GM21528 (cell line): ENCODE data around the gene TNFRSF4.
"Not testable (repeated sequence)": the region's sequence is repeated elsewhere in the genome, so short reads cannot be mapped to it uniquely, and the experiment has no call there.

Experiments used
- ATAC-seq: cut with Tn5 transposase; IDR thresholded peaks from one replicate; pipeline ENCODE4 v1.9.1; 2021; ENCODE audit warnings: mild to moderate bottlenecking, moderate library complexity; ENCODE audit not compliant: unreplicated experiment, low FRiP score

TNFRSF4 gene

DNA sequence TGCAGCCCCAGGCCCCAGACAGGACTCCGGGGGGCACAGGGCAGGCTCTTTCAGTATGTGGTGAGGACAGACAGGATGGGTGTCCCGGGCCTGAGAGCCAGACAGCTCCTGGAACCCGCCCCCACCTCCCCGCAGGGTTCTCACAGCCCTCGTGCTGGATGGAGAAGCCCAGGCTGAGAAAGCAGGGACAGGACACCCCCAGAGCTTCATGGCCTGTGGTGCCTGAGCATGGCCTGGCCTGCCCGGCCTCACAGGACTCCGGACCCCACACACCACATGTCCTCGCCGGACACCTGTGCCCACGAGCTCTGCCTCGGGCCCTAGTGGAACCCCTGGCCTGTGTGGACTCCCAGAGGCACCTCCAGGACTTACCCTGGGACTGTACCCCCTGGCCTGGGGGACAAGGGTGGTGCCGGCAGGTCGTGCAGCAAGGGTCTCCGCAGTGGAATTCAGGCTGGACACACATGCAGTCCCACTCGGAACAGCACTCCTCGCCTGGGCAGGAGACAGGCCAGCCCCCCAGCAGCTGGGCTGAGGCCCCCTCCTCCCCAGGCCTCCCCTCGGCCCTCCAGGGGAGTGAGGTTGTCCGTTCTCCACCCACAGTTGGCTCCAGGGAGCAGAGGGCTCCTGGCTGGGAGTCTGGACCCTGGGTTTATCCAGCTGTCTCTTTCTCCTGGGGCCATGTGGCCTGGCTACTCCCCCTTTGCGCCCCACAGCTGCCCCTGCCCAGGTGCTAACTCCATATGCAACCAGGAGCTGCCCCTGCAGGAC, 8.8 kb downstream of the TNFRSF4 start:
- no peak for ATAC-seq

DNA sequence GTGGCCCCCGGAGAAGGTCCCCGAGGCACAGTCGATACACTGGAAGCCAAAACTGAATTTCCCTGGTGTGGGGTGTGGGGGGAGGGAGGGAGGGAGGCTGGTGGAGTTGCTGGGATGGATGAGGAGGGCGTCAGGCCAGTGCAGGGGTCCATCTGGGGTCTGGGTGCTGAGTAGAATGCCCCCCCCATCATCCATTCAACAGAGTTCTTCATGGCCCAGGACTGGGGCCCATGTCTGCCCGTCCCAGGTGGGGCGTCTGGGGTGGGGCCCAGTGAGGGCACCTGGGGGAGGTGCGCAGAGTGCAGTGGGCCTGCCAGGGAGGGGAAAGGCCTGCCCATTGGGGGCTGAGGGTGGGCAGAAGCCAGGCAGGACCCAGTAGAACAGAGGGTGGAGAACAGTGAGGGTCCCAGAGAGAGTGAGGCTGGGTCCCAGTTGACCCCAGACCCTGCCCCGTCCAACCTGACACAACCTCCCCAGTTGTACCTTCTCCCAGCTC, 9.5 kb downstream of the TNFRSF4 start:
- ATAC-seq, result no peak

DNA sequence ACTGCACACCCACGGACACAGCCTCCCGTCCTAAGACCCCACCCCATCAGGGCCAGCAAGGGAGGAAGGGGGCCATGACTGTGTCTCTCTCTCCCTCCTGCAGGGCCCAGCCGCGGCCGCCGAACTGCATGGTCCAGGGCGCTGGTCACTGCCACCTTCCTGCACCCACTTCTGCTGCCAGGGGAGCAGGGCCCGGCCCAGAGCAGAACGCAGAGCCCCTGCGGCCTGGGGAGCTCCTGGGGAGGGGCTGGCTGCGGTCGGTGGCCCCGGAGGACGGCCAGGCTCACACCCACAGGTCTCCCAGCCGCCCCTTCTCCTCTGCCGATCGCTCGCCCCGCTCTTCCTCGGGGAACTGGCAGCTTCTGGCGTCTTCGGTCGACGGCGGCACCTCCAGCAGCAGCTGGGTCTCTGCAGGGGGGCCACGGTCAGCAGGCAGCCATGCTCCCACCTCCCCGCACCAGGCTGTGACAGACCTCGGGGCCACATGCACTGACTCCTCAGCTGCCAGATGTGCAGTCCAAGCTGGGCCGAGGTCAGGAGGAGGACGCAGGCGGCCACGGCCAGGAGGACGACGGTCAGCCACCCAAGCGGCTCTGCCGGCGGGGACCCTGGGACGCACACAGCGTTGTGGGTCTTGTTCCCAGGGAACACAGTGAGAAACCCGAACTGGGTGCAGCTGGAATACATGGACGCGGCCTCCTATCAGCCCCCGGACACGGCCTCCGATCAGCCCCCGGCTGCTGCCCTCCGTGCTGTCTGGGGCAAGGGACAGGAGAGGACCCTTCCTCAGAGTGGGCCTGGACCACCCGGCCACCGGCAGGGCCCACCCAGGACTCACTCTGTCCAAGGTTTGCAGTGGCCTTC, 10.2 kb downstream of the TNFRSF4 start:
- ATAC-seq, result no peak

DNA sequence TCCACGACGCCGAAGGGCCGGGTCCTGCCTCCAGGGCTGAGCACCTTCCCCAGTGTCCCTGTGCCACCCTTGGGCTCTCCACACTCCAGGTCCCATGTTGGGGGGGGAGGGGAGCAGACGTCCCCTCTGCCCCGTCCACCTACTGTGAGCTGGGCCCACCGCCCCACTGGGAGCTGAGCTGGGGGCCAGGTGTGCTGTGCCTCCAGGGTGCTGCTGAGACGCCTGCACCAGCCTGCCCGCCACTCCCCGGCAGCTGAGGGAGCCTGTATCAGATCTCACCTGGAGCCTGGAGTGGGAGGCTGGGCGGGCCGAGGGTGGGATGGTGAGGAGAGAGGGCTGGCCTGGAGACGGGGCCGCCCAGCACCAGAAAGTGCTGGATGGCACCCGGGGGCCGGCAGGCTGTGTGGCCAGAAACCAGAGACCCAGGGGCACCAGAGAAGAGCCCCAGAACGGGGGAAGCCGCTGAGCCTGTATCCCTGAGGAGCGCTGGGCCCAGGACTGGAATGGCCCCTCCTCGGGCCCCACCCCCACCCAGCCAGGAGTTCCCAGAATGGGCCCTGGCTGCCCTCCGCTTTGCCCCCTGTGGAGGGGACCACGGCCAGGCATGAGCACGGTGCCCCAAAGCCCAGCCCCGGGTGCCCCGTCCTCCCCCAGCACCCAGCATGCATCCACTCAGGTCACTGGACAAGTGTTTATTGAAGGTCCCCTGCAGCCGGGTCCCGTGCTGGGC, 11.0 kb downstream of the TNFRSF4 start:
- ATAC-seq, result no peak

DNA sequence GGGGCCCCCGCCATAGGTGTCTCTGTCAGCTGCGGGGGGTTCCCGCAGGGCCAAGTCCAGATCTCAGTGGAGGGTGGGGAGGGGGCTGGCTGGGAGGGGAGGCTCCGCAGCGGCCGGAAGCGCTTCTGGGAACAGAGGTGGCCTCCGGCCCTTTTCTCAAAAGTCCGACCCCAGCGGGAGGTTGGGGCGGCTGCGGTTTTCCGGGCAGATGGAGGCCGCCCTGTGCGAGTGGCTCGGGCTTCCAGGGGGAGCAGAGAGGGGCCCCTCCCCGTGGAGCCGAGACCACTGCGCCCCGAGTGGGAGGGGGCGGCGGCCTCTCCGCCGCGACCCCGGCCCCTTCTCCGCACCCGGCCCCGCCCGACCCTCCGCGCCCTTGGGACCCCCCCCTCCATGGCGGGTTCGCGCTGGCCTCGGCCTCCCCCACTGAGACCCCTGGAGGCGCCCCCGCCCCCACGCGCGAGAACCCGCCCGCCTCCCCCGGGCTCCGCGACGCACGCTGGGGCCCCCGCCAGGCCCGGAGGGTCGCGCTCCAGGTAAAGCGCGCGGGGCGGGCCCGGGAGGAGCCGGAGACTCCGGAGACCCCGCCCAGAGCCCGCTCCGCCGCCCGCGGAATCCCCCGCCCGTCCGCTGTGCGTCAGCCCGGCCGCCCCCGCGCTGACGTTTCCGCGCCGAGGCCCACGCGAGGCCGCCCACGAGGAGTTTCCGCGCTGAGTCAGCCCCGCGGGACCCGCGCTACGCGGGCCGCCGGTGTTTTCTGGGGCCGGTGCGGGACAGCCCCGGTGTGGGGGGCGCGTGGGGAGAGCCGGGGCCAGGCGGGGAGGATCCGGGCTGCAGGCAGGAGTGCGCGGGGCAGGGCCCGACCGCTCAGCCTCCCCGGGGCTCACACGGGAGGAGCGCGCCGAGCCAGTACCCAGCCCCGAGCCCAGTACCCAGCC, 12.8 kb downstream of the TNFRSF4 start:
- no peak for ATAC-seq

DNA sequence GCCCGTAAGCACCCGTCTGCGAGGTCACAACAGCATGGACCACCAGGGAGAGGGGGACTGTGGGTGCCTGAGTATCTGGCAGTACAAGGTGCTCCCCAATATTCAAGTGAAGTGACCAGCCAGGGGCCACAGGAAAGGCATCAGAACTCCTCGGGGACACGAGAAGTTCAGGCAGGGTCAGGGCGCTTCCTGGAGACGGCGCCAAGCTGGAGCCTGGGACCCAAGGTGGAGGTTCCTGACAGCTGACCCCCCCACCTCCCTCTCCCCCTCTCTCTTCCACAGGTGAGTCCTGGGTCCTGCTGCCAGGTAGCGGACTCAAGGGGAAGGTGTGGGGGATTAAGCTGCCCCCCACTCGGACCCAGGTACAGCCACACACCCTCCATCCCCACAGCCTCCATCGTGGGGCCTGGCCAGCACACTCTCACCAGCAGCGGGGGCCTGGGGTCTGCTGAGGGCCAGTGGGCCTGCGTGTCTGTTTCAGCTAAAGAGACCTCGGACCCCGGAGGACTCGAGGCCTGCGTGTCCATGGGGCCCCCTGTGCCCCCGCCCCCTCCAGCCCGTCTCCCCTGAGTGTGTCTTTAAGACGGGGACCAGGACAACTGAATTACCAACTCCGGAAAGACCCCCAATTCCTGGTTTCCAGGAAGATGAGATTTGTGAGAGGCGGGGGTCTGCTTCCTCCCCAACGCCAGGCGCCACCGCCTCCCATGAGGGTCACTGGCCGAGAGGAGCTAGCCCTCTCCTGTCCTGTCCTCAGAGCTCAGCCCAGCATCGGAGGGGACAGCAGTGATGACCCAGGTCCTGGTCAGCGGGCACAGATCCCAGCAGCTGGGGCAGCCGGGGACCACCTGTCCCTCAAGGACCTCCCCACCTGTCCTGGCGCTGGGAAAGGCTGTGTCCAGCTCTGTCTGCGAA, 13.7 kb downstream of the TNFRSF4 start:
- no peak for ATAC-seq

DNA sequence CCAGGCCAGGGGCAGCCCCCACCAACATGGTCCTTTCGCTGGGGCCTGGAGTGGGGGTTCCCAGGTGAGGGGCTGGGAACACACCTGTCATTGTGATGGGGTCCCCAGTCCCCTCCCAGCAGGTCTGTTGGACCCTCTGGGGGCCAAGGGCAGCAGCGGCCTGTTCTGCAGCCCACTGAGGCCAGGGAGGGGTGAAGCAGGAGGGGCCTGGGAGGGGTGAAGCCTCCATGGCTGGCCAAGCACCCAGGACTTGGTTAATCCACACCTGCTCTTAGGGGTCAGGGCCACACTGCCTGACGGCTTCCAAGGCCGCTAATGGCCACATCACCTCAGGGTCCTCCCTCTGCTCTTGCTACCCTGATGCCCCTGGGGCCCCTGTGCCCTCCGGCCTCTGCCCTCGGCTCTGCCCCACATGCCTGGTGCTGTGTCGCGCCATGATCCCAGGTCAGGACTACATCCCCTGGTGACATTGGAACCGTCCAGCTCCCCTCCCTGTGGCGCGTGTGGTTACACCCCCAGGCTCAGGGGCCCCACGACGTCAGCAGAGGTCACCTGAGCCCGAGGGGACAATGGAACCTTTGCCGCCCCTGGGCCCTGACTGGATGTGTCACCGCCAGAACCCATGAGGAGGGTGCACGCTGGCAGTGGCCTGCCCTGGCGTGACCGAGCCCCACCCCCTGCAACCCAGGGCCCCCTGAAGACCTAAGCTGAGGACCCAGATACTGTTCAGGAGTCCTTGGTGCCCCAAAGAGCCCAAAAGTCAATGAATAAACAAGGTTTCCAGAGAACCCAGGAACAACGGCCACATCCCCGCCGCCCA, 14.6 kb downstream of the TNFRSF4 start:
- ATAC-seq, result no peak

DNA sequence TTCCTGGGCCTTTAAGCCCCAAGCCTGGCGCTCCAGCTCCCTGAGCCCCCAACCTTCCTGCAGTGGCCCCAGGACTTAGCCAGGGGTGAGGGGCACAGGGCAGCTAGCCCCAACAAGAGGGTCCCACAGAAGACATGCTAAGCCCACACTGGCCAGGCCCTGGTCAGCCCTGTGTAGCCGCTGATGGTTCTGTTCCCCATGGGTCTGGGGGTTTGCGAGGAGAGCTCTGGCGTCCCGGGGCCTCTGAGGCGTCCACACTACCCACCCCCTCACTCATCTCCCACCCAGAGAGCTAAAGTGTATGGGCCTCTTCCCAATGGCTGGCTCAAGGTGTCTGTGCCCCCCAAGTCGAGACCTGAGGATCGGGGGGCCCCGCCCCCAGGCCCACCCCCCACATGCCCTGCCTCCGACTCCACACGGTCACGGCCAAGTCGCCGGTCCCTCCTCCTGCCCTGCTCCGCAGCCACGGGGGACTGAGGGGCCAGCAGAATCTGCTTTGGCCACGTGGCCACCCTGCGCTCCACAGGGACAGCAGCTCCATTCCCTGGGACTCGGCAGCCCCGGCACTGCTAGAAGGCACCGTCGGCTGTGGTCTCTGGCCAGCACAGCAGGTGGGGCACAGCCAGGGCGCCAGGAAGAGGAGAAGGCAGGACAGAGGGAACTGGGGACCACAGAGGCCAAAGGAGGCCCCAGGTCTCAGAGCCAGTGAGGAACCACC, 15.4 kb downstream of the TNFRSF4 start:
- ATAC-seq, result no peak

DNA sequence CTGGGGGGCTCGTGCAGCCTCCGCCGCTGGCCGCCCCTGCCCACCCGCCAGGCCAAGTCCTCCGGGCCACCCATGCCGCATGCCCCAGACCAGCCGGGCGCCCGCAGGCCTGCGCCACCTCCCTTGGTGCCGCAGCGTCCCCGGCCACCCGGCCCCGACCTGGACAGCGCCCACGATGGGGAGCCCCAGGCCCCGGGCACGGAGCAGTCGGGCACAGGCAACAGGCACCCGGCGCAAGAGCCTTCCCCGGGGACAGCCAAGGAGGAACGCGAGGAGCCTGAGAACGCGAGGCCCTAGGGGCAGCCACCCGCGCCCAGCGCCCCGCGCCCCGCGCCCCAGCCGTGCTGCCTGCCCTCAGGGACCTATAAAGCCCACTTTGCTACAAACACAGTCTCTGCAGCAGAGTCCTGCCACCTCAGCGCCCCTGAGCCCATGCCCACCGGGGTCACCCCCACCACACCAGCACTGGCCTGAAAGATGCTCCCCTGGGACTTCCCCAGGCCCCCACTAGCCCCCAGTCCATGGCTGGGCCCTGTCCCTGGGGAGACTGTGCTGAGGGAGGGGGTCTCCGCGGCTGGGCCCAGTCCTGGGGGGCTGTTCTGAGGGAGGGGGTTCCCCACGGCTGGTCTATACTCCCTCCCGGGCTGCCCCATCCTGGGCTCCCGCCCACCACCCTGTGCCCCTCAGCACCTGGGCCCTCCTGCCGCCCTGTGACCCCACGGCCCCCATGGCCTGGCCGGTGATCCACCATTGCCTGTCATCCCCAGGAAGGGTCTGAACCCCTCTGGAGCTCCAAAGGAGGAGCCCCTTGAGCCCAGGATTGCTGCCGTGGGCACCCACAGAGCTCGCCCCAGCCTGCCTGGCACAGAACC, 16.2 kb downstream of the TNFRSF4 start:
- ATAC-seq, result no peak

DNA sequence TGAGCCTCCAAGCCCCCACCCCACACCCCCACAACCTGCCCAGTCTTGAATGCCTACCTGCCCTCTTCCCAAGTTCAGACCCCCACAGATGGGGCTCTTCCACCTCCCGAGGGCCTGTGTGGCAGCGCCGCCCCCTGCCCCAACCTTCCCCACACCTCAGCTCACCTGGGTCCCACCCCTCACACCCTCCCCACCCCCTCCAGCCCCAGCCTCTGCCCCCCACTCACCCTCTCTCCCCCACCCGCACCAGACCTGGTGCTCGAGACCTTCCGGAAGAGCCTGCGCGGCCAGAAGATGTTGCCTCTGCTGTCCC, 16.8 kb downstream of the TNFRSF4 start:
- no peak for ATAC-seq

DNA sequence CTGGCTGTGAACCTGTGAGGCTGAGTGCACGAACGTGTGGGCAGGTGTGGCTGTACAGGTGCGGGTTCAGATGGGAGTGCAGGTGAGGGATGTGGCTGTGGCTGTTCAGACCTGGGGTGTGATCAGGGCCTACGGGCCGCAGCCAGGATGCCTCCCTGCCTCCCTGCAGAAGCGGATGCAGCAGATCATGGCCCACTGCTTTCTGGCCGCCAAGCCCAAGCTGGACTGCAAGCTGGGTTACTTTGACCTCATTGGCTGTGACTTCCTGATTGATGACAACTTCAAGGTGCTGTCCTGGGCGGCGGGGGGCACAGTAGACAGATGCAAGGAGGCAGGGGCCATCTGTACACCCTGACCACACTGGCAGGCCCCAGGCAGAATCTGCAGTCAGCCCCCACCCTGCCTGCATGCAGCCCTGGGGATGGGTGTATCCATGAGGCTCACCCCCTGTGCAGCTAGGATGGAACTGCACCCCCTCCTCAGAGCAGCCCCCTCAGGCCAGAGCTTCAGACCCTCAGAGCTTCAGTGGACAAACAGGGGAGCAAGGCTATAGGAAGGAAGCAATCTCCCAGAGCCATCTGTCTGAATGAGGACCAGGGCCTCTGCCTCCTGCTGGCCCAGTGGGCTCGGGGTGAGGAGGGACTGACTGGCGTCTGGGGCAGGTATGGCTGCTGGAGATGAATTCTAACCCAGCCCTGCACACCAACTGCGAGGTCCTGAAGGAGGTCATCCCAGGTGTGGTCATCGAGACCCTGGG, 17.3 kb downstream of the TNFRSF4 start:
- ATAC-seq, result no peak

DNA sequence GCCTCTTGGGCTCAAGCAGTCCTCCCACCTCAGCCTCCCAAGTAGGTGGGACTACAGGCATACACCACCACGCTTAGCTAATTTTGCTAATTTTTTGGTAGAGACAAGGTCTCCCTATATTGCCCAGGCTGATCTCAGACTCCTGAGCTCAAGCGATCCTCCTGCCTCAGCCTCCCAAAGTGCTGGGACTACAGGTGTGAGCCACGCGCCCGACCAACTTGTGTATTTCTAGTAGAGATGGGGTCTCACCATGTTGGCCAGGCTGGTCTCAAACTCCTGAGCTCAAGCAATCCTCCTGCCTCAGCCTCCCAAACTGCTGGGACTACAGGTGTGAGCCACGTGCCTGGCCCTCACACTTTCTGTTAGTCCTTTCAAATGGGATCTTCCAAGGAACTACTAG, 18.2 kb downstream of the TNFRSF4 start:
- not testable (repeated sequence) for ATAC-seq

DNA sequence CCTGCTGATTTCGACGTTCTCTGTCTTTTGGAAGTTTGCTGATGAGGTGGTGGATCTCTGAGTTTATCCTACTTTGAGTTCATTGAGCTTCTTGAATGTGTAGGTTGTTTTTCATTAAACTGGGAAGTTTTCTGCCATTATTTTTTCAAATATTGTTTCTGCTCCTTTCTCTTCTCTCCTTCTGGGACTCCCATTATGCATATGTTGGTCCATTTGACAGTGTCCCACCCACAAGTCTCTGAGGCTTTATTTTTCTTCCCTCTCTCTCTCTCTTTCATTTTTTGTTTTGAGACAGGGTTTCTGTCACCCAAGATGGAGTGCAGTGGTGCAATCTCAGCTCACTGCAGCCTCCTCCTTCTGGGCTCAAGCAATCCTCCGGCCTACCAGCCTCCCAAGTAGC, 19.2 kb downstream of the TNFRSF4 start:
- ATAC-seq, result no peak

DNA sequence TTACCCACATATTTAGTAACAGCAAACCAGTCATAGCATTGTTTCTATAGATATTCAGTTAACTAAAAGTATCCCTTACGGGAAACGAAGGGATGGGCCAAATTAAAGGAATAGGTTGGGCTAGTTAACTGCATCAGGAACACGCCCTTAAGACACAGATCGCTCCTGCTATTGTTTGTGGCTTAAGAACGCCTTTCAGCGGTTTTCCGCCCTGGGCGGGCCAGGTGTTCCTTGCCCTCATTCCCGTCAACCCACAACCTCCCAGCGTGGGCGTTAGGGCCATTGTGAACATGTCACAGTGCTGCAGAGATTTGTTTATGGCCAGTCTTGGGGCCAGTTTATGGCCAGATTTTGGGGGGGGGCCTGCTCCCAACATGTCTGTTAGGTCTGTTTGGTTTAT, 22.2 kb downstream of the TNFRSF4 start:
- no peak for ATAC-seq

DNA sequence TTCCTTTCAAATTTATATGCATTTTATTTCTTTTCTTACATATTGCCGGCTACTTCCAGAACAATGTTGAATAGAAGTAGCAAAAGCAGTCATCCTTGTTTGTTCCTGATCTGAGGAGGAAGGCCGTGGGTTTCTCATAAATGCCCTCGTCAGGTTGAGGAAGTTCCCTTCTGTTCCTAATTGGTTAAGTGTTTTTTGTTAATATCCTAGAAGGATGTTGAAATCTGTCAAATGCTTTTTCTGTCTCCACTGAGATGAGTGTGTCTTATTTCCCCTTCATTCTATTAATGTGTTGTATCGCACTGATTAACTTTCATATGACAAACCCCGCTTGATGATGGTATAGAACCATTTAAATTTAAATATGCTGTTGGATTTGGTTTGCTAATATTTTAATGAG, 24.8 kb downstream of the TNFRSF4 start:
- no peak for ATAC-seq

DNA sequence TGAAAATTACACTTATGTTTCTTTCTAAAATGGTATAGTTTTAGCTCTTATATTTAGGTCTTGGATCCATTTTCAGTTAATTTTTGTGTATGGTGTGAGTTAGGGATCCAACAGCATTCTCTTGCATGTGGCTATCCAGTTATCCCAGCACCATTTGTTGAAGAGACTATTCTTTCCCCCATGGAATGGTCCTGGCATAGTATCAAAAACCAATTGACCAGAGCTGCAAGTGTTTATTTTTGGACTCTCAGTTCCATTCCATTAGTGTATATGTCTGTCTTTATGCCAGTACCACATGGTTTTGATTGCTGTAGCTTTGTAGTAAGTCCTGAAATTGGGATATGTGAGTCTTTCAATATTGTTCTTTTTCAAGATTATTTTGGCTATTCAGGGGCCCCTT, 26.0 kb downstream of the TNFRSF4 start:
- no peak for ATAC-seq
